Prostate gland (tissue), 2 donors: ENCODE results near the gene SVIP. TPM values are rescaled to one million over a fixed set of nuclear protein-coding genes. Genes with fewer than 3 reads are reported as not detected.

Experiments
- DNase-seq: peaks from one replicate; pipeline ENCODE4 v3.0.0-alpha.2; 2019; ENCODE audit warnings: low spot score
- H3K27ac ChIP-seq, 2 donors: fragments of 200-600 bp; sonication (generic); 2 replicates each; pipeline ENCODE4 v1.5.1; 2017 to 2019
- H3K27me3 ChIP-seq: fragments of 200-600 bp; sonication (generic); replicated peaks from 2 replicates; pipeline ENCODE4 v1.5.1; 2019; ENCODE audit not compliant: insufficient read depth
- H3K36me3 ChIP-seq, 2 donors: fragments of 200-600 bp; sonication (generic); 1 replicate in 1 of 2; 2 replicates in 1 of 2; pipeline versions ENCODE4 v1.5.1 to v1.8.1; 2017 to 2019
- H3K4me1 ChIP-seq: fragments of 200-600 bp; sonication (generic); replicated peaks from 2 replicates; pipeline ENCODE4 v1.5.1; 2019
- H3K4me3 ChIP-seq, 2 donors: fragments of 200-600 bp; sonication (generic); 2 replicates each; pipeline ENCODE4 v1.5.1; 2017 to 2019
- H3K9me3 ChIP-seq: fragments of 200-600 bp; sonication (generic); 2 replicates; pipeline ENCODE4 v1.5.1; 2017
- POLR2A ChIP-seq: fragments of 450-650 bp; IDR thresholded peaks from one replicate; pipeline ENCODE4 v1.6.1; 2016; ENCODE audit warnings: antibody characterized with exemption, mild to moderate bottlenecking
- POLR2AphosphoS5 ChIP-seq: sonication (generic); formaldehyde crosslinking; IDR thresholded peaks from one replicate; pipeline ENCODE4 v1.6.1; 2017; ENCODE audit warnings: antibody characterized with exemption
- WGBS: methylation state at CpG from one replicate; pipeline ENCODE4 v1.1.5; 2018; 5-methylcytosine and 5-hydroxymethylcytosine counted together
- intact Hi-C: fragments of 100-400 bp; cut with DNase I; formaldehyde crosslinking; loops from one replicate; pipeline ENCODE4 v1.14.2; 2022
- total RNA-seq, 2 donors: library from RNA; depleted of rRNA; stranded (reverse); fragments of >200 nt; gene quantifications; one replicate each; pipeline ENCODE4 v1.1.0, GENCODE V29; 2016
- TF ChIP-seq, protein P1 (sequence below), 4 experiments: fragments of 200-600 bp in 2 of 4; fragments of 450-650 bp in 2 of 4; sonication (generic) in 2 of 4; IDR thresholded peaks; 1 replicate in 3 of 4; 2 replicates in 1 of 4; pipeline ENCODE4 v1.5.1; 2016 to 2019; ENCODE audit warnings: antibody characterized with exemption in 4 of 4, mild to moderate bottlenecking in 2 of 4, moderate library complexity in 2 of 4

Gene SVIP
- 10 to 100 TPM; 13.6 to 23.5 TPM for total RNA-seq

GRCh38 chr11:22829231-22830081, at the start of gene SVIP:
Gene SVIP (minus strand): TSS chr11:22829801. CDS start chr11:22829748, 53 bp downstream.
- no peaks in the 10 kb centered on the region for H3K27me3 ChIP-seq
- TF ChIP-seq POLR2A, result peak; percentile 77
- TF ChIP-seq, protein P1, sequence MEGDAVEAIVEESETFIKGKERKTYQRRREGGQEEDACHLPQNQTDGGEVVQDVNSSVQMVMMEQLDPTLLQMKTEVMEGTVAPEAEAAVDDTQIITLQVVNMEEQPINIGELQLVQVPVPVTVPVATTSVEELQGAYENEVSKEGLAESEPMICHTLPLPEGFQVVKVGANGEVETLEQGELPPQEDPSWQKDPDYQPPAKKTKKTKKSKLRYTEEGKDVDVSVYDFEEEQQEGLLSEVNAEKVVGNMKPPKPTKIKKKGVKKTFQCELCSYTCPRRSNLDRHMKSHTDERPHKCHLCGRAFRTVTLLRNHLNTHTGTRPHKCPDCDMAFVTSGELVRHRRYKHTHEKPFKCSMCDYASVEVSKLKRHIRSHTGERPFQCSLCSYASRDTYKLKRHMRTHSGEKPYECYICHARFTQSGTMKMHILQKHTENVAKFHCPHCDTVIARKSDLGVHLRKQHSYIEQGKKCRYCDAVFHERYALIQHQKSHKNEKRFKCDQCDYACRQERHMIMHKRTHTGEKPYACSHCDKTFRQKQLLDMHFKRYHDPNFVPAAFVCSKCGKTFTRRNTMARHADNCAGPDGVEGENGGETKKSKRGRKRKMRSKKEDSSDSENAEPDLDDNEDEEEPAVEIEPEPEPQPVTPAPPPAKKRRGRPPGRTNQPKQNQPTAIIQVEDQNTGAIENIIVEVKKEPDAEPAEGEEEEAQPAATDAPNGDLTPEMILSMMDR (IDR thresholded peaks at IDR 0.05), result peak; percentile 28 to 74 (median 69)
- TF ChIP-seq POLR2AphosphoS5, result peak; percentile 73
- H3K9me3 ChIP-seq, result no peaks in the 10 kb centered on the region
- H3K4me3 ChIP-seq, result peak within 1 kb of the TSS; percentile 81 to 88
- H3K27ac ChIP-seq, result peak within 1 kb of the TSS; percentile 91 to 93
- H3K4me1 ChIP-seq, result no peaks in the 10 kb centered on the region
- WGBS, result under 1% methylated on average over 71 of the region's 79 CpGs
- DNase-seq, result peak; percentile 96
- intact Hi-C loops, result no loop called here
- H3K36me3 ChIP-seq, result no peaks in the 10 kb centered on the region

- TF ChIP-seq, protein P1 (IDR thresholded peaks at IDR 0.05), result no peak
- TF ChIP-seq POLR2AphosphoS5 (no peak), POLR2A (no peak)
- Histone ChIP-seq H3K27ac (no peak overlapping the region), H3K4me1 (no peaks in the 10 kb centered on the region), H3K36me3 (no peaks in the 10 kb centered on the region), H3K4me3 (no peak overlapping the region), H3K9me3 (no peaks in the 10 kb centered on the region), H3K27me3 (no peaks in the 10 kb centered on the region)
- intact Hi-C loops, result no loop called here
- DNase-seq, result no peak
Measured at GRCh38 chr11:22878604-22879003, 49.0 kb upstream of the SVIP start.

DNA sequence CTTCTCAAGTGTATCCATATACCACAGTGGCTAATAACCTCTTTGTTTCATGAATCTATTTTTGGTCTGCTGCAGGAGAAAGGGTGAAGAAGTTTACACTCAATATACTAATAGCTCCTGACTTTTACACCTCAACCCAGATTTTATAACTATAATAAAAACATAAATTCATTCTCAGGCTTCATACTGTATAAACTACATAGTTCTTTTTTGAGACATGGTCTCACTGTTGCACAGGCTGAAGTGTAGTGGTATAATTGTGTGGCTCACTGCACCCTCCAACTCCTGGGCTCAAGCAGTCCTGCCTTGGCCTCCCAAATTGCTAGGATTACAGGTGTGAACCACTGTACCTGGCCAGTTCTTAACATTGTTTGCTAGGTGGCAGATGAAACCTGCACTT, 48.4 kb upstream of the SVIP start:
- no peak overlapping the region for H3K4me3 ChIP-seq
- no peak for DNase-seq
- H3K9me3 ChIP-seq, result no peaks in the 10 kb centered on the region
- H3K27ac ChIP-seq, result no peak overlapping the region
- TF ChIP-seq, protein P1 (IDR thresholded peaks at IDR 0.05), result no peak
- TF ChIP-seq POLR2AphosphoS5 (no peak), POLR2A (no peak)
- intact Hi-C loops, result no loop called here
- H3K36me3 ChIP-seq, result no peaks in the 10 kb centered on the region
- no peaks in the 10 kb centered on the region for H3K4me1 ChIP-seq
- H3K27me3 ChIP-seq, result no peaks in the 10 kb centered on the region

GRCh38 chr11:22875869-22876473, 46.4 kb upstream of the SVIP start:
- peak; percentile 35 for TF ChIP-seq POLR2AphosphoS5
- TF ChIP-seq, protein P1 (IDR thresholded peaks at IDR 0.05), result peak; percentile 59 to 88 (median 82)
- TF ChIP-seq POLR2A, result no peak
- DNase-seq, result peak; percentile 71

GRCh38 chr11:22869325-22869724, 39.7 kb upstream of the SVIP start:
- DNase-seq, result no peak
- Histone ChIP-seq H3K36me3 (no peaks in the 10 kb centered on the region), H3K4me1 (no peaks in the 10 kb centered on the region), H3K9me3 (no peaks in the 10 kb centered on the region), H3K27me3 (no peaks in the 10 kb centered on the region), H3K27ac (no peak overlapping the region), H3K4me3 (no peak overlapping the region)
- 95% methylated on average over 3 of the region's 3 CpGs for WGBS
- TF ChIP-seq, protein P1 (IDR thresholded peaks at IDR 0.05), result no peak
- no peak for TF ChIP-seq POLR2AphosphoS5
- no peak for TF ChIP-seq POLR2A
- intact Hi-C loops, result no loop called here

More at GRCh38 chr11:22875869-22876473, 46.4 kb upstream of the SVIP start:
- no peak overlapping the region for H3K4me3 ChIP-seq
- no peaks in the 10 kb centered on the region for H3K27me3 ChIP-seq
- WGBS, result 5% methylated on average over 2 of the region's 2 CpGs
- intact Hi-C loops, result no loop called here
- no peaks in the 10 kb centered on the region for H3K36me3 ChIP-seq
- H3K27ac ChIP-seq, result no peak overlapping the region
- no peaks in the 10 kb centered on the region for H3K4me1 ChIP-seq
- H3K9me3 ChIP-seq, result no peaks in the 10 kb centered on the region
